Measurements from ENCODE around the gene RHCG. TPM values are rescaled to one million over a fixed set of nuclear protein-coding genes. Genes with fewer than 3 reads are reported as not detected.
"Not testable (repeated sequence)": the region's sequence is repeated elsewhere in the genome, so short reads cannot be mapped to it uniquely, and the experiment has no call there.

Gene RHCG
- total and polyA plus RNA-seq, 2 of the 4 experiments (the other 2 are of a cell fraction), result not detected

GRCh38 chr15:89468813-89469212 lies 27.6 kb downstream of the RHCG start:
- H3K36me3 ChIP-seq (ENCODE audit: control insufficient read depth, insufficient read depth, low read length); H3K9me1 ChIP-seq (ENCODE audit: insufficient read depth, low read length); H2AFZ ChIP-seq (replicated peaks; ENCODE audit: low read length, poor library complexity); H2BK120ac ChIP-seq (ENCODE audit: low read depth, low read length); H2BK15ac ChIP-seq (ENCODE audit: low read depth, low read length); CTCF ChIA-PET; H4K20me1 ChIP-seq (ENCODE audit: insufficient read depth, low read length); H3K4ac ChIP-seq (ENCODE audit: low read depth, low read length); H3K56ac ChIP-seq (ENCODE audit: extremely low read depth, insufficient read depth, low read length); H2BK5ac ChIP-seq (ENCODE audit: low read depth, low read length, poor library complexity, severe bottlenecking); H2AK9ac ChIP-seq (replicated peaks; ENCODE audit: low read depth, low read length, poor library complexity); H3K4me2 ChIP-seq (ENCODE audit: low read depth, low read length); dilution Hi-C loops (cut with HindIII; ENCODE audit: low sequenced_read_pairs, unreplicated experiment); H3K14ac ChIP-seq (replicated peaks; ENCODE audit: low read depth, low read length); H3K9me3 ChIP-seq (ENCODE audit: control insufficient read depth, insufficient read depth, low read length); intact Hi-C loops (cut with micrococcal nuclease); H2AK5ac ChIP-seq (ENCODE audit: low read depth, low read length); H4K91ac ChIP-seq (ENCODE audit: insufficient read depth, low read depth, low read length); H3K4me1 ChIP-seq (ENCODE audit: control insufficient read depth, insufficient read depth, low read length); H3K4me3 ChIP-seq (ENCODE audit: insufficient read depth, low read depth, low read length); H3K79me1 ChIP-seq (ENCODE audit: low read depth in 1 of 2, low read length in 2 of 2); H3K27ac ChIP-seq (ENCODE audit: insufficient read depth, low read length); H4K8ac ChIP-seq (ENCODE audit: low read depth in 2 of 2, low read length in 2 of 2); H3K23ac ChIP-seq (ENCODE audit: low read depth, low read length); POLR2A ChIA-PET (ENCODE audit: unreplicated experiment); ATAC-seq (ENCODE audit: low read depth); H3K18ac ChIP-seq (ENCODE audit: low read depth, low read length); H2BK20ac ChIP-seq (ENCODE audit: low read depth, low read length); BruUV-seq (replicated peaks); H4K5ac ChIP-seq (ENCODE audit: low read depth, low read length); in situ Hi-C loops (cut with MboI; ENCODE audit: low sequenced_read_pairs); H3K9ac ChIP-seq (ENCODE audit: low read depth, low read length): not testable (repeated sequence)
- WGBS, 2 experiments (ENCODE audit: extremely low coverage in 2 of 2, insufficient read length in 1 of 2), result no CpG with 5 or more reads among the region's 1 CpG
- peak; percentile 5 for DNase-seq
- H3K27me3 ChIP-seq (ENCODE audit: control insufficient read depth, insufficient read depth, low read length), result peaks cover 29% of the 10 kb centered on the region
